ENCODE measurements around the gene ITGA11.

ITGA11 gene

GRCh38 chr15:68275165-68275746, 156.7 kb downstream of the ITGA11 start:
- Histone ChIP-seq H3K36me3 (ENCODE audit: control insufficient read depth, insufficient read depth, low read length) (no peaks in the 10 kb centered on the region), H3K4me1 (ENCODE audit: control insufficient read depth, insufficient read depth, low read length) (peaks cover 27% of the 10 kb centered on the region)

DNA sequence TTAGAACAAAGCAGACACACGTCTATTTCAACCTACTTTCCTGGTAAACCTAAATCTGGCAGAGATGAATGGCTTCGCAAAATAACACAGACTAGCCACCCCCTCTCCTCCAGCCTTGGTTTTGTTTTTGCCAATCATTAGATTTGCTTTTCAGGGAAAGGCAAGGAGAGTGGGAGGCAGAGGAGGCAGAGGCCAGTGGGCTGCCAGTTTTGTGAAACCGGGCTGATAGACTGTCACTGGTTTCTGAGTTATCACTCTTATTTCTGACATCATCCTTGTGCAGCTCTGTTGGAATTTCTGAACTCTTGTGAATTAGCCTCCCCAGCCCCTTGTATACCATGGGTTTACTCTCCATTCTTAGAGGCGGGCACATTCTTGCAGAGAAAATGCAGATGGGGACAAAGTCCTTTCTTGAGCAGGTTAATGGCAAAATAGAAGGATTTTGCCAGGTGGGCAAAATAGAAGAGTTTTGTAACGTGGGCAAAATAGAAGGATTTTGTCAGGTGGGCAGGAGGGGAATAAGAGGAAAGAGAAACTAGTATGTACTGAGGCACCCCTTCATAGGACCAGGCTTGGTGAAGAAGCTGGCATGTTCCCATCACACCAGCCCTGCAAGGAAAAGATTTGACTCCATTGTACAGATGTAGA, 157.6 kb downstream of the ITGA11 start:
- H3K4me1 ChIP-seq (ENCODE audit: control insufficient read depth, insufficient read depth, low read length) = peaks cover 19% of the 10 kb centered on the region
- H3K27me3 ChIP-seq (ENCODE audit: control insufficient read depth, insufficient read depth, low read length) = no peaks in the 10 kb centered on the region
- H3K9me3 ChIP-seq (ENCODE audit: control insufficient read depth, low read length) = no peaks in the 10 kb centered on the region
- H3K9ac ChIP-seq (ENCODE audit: low read length) = no peak overlapping the region
- no peaks in the 10 kb centered on the region for H3K36me3 ChIP-seq (ENCODE audit: control insufficient read depth, insufficient read depth, low read length)
- no peak overlapping the region for H3K4me3 ChIP-seq (ENCODE audit: low read length)

More at GRCh38 chr15:68275165-68275746, 156.7 kb downstream of the ITGA11 start:
- H3K27me3 ChIP-seq (ENCODE audit: control insufficient read depth, insufficient read depth, low read length) = no peaks in the 10 kb centered on the region
- H3K9me3 ChIP-seq (ENCODE audit: control insufficient read depth, low read length) = no peaks in the 10 kb centered on the region
- peak overlapping the region; percentile 3 for H3K9ac ChIP-seq (ENCODE audit: low read length)
- H3K4me3 ChIP-seq (ENCODE audit: low read length) = no peak overlapping the region

- Histone ChIP-seq H3K27me3 (ENCODE audit: control insufficient read depth, insufficient read depth, low read length) (no peaks in the 10 kb centered on the region), H3K9me3 (ENCODE audit: control insufficient read depth, low read length) (no peaks in the 10 kb centered on the region), H3K4me3 (ENCODE audit: low read length) (no peak overlapping the region), H3K9ac (ENCODE audit: low read length) (no peak overlapping the region), H3K36me3 (ENCODE audit: control insufficient read depth, insufficient read depth, low read length) (no peaks in the 10 kb centered on the region), H3K4me1 (ENCODE audit: control insufficient read depth, insufficient read depth, low read length) (peaks cover 19% of the 10 kb centered on the region)
Observed at GRCh38 chr15:68272721-68273271, 159.2 kb downstream of the ITGA11 start.

DNA sequence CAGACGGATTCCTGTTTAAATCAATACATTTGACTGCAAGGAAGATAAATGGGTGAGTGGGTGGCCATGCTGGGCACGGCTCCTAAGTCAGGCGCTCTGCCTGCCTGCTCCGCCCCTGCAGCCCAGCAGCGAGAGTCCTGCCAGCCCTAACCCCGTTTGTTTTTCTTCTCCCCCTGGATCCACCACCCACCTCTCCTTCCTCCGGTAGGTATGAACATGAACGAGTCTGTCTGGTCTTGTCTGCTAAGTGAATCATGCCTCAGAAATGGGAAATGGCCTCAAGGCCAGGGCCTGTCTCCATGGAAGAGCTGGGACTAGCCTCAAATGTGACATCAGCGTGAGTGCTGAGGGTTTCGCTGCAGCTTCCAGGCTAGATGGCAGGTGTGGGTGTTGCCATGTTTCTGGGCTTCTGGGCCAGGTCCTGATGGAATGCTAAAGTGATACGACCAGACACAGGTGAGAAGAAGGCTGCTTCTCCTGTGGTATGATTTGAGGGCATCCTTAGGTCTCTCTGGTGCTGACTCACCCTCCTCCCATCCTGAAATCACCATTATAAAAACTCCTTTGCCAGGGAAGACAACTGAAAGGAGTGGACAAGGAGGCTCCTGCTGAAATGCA, 160.0 kb downstream of the ITGA11 start:
- no peaks in the 10 kb centered on the region for H3K36me3 ChIP-seq (ENCODE audit: control insufficient read depth, insufficient read depth, low read length)
- H3K9ac ChIP-seq (ENCODE audit: low read length) = peak overlapping the region; percentile 37
- no peak overlapping the region for H3K4me3 ChIP-seq (ENCODE audit: low read length)
- no peaks in the 10 kb centered on the region for H3K9me3 ChIP-seq (ENCODE audit: control insufficient read depth, low read length)
- no peaks in the 10 kb centered on the region for H3K27me3 ChIP-seq (ENCODE audit: control insufficient read depth, insufficient read depth, low read length)
- H3K4me1 ChIP-seq (ENCODE audit: control insufficient read depth, insufficient read depth, low read length) = peaks cover 19% of the 10 kb centered on the region

- no peak overlapping the region for H3K9ac ChIP-seq (ENCODE audit: low read length)
- no peaks in the 10 kb centered on the region for H3K36me3 ChIP-seq (ENCODE audit: control insufficient read depth, insufficient read depth, low read length)
- no peaks in the 10 kb centered on the region for H3K9me3 ChIP-seq (ENCODE audit: control insufficient read depth, low read length)
- H3K27me3 ChIP-seq (ENCODE audit: control insufficient read depth, insufficient read depth, low read length) = peaks cover 5% of the 10 kb centered on the region
- no peak overlapping the region for H3K4me3 ChIP-seq (ENCODE audit: low read length)
- peaks cover 8% of the 10 kb centered on the region for H3K4me1 ChIP-seq (ENCODE audit: control insufficient read depth, insufficient read depth, low read length)
Observed at GRCh38 chr15:68268405-68268804, 163.6 kb downstream of the ITGA11 start.

DNA sequence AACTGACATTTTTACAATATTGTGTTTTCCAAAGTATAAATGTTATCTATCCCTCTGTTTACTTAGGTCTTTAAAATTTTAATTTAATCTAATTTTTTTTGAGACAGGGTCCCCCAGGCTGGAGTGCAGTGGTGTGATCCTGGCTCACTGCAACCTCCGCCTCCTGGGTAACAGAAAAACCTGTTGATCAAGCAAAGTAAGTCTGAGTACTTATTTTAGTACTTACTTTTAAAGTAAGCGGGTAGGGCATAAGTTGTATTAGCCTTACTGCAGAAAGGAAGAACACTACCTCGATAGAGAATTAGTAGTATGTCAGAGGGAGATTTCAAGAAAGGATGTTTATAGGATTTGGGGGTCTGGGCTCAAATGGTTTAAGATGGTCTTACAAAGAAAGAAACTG, 166.3 kb downstream of the ITGA11 start:
- H3K9ac ChIP-seq (ENCODE audit: low read length) = no peak overlapping the region
- H3K4me3 ChIP-seq (ENCODE audit: low read length) = no peak overlapping the region
- no peaks in the 10 kb centered on the region for H3K9me3 ChIP-seq (ENCODE audit: control insufficient read depth, low read length)
- H3K4me1 ChIP-seq (ENCODE audit: control insufficient read depth, insufficient read depth, low read length) = no peaks in the 10 kb centered on the region
- peaks cover 5% of the 10 kb centered on the region for H3K27me3 ChIP-seq (ENCODE audit: control insufficient read depth, insufficient read depth, low read length)
- H3K36me3 ChIP-seq (ENCODE audit: control insufficient read depth, insufficient read depth, low read length) = no peaks in the 10 kb centered on the region

DNA sequence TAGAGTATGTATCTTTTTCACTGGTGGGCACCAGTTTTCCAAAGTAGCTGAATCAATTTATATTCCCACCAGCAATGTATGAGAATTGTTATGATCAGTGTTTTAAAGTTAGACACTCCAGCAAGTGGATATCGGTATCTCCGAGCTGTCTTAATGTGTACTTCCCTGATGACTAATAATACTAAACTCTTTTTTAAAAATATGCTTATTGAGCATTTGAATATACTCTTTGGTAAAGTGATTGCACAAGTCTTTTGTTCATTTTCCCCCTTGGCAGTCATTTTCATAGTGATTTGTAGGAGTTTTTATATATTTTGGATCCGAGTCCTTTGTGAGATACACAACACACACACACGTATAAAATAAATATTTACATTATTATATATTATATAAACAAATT, 166.9 kb downstream of the ITGA11 start:
- H3K4me1 ChIP-seq (ENCODE audit: control insufficient read depth, insufficient read depth, low read length) = no peaks in the 10 kb centered on the region
- no peaks in the 10 kb centered on the region for H3K9me3 ChIP-seq (ENCODE audit: control insufficient read depth, low read length)
- peaks cover 5% of the 10 kb centered on the region for H3K27me3 ChIP-seq (ENCODE audit: control insufficient read depth, insufficient read depth, low read length)
- no peak overlapping the region for H3K9ac ChIP-seq (ENCODE audit: low read length)
- H3K4me3 ChIP-seq (ENCODE audit: low read length) = no peak overlapping the region
- no peaks in the 10 kb centered on the region for H3K36me3 ChIP-seq (ENCODE audit: control insufficient read depth, insufficient read depth, low read length)

- Histone ChIP-seq H3K4me3 (ENCODE audit: low read length) (no peak overlapping the region), H3K9me3 (ENCODE audit: control insufficient read depth, low read length) (no peaks in the 10 kb centered on the region), H3K4me1 (ENCODE audit: control insufficient read depth, insufficient read depth, low read length) (no peaks in the 10 kb centered on the region), H3K9ac (ENCODE audit: low read length) (no peak overlapping the region), H3K36me3 (ENCODE audit: control insufficient read depth, insufficient read depth, low read length) (no peaks in the 10 kb centered on the region), H3K27me3 (ENCODE audit: control insufficient read depth, insufficient read depth, low read length) (peaks cover 5% of the 10 kb centered on the region)
Observed at GRCh38 chr15:68264282-68264681, 167.7 kb downstream of the ITGA11 start.

GRCh38 chr15:68262514-68263356, 169.2 kb downstream of the ITGA11 start:
- H3K9ac ChIP-seq (ENCODE audit: low read length) = no peak overlapping the region
- H3K4me3 ChIP-seq (ENCODE audit: low read length) = no peak overlapping the region
- H3K4me1 ChIP-seq (ENCODE audit: control insufficient read depth, insufficient read depth, low read length) = no peaks in the 10 kb centered on the region
- no peaks in the 10 kb centered on the region for H3K36me3 ChIP-seq (ENCODE audit: control insufficient read depth, insufficient read depth, low read length)
- H3K27me3 ChIP-seq (ENCODE audit: control insufficient read depth, insufficient read depth, low read length) = peaks cover 5% of the 10 kb centered on the region
- no peaks in the 10 kb centered on the region for H3K9me3 ChIP-seq (ENCODE audit: control insufficient read depth, low read length)

DNA sequence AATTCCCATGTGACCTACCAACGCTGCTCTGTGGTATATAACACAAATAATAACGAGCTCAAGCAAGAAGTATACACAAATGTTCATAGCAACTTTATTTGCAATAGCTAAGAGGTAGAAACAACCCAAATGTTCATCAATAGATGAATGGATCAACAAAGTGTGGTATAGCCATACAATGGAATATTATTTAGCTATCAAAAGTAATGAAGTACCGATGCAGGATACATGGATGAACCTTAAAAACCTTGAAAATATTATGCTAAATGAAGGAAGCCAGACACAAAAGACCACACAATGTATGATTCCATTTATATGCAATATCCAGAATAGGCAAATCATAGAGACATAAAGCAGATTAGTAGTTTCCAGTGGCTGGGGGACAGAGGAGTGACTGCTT, 170.0 kb downstream of the ITGA11 start:
- Histone ChIP-seq H3K4me3 (ENCODE audit: low read length) (no peak overlapping the region), H3K9ac (ENCODE audit: low read length) (no peak overlapping the region), H3K9me3 (ENCODE audit: control insufficient read depth, low read length) (no peaks in the 10 kb centered on the region), H3K27me3 (ENCODE audit: control insufficient read depth, insufficient read depth, low read length) (peaks cover 5% of the 10 kb centered on the region), H3K36me3 (ENCODE audit: control insufficient read depth, insufficient read depth, low read length) (no peaks in the 10 kb centered on the region), H3K4me1 (ENCODE audit: control insufficient read depth, insufficient read depth, low read length) (no peaks in the 10 kb centered on the region)

DNA sequence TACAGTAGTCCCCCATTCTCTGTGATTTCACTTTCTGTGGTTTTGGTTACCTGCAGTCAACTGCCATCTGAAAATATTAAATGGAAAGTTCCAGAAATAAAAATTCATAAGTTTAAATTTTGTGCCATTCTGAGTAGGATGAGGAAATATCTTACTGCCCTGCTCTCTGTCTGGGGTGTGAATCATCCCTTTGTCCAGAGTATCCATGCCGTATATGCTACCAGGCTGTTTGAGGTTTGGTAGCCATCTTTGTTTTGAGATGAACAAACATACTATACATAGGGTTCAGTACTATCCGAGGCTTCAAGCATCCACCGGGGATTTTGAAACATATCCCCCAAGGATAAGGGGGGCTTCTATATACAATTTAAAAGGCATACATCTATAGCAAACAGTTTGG, 170.7 kb downstream of the ITGA11 start:
- peaks cover 5% of the 10 kb centered on the region for H3K27me3 ChIP-seq (ENCODE audit: control insufficient read depth, insufficient read depth, low read length)
- H3K4me1 ChIP-seq (ENCODE audit: control insufficient read depth, insufficient read depth, low read length) = peaks cover 4% of the 10 kb centered on the region
- no peaks in the 10 kb centered on the region for H3K9me3 ChIP-seq (ENCODE audit: control insufficient read depth, low read length)
- H3K4me3 ChIP-seq (ENCODE audit: low read length) = no peak overlapping the region
- no peaks in the 10 kb centered on the region for H3K36me3 ChIP-seq (ENCODE audit: control insufficient read depth, insufficient read depth, low read length)
- no peak overlapping the region for H3K9ac ChIP-seq (ENCODE audit: low read length)

GRCh38 chr15:68259883-68260282, 172.1 kb downstream of the ITGA11 start:
- peaks cover 2% of the 10 kb centered on the region for H3K27me3 ChIP-seq (ENCODE audit: control insufficient read depth, insufficient read depth, low read length)
- peaks cover 4% of the 10 kb centered on the region for H3K4me1 ChIP-seq (ENCODE audit: control insufficient read depth, insufficient read depth, low read length)
- H3K9ac ChIP-seq (ENCODE audit: low read length) = no peak overlapping the region
- no peaks in the 10 kb centered on the region for H3K9me3 ChIP-seq (ENCODE audit: control insufficient read depth, low read length)
- no peaks in the 10 kb centered on the region for H3K36me3 ChIP-seq (ENCODE audit: control insufficient read depth, insufficient read depth, low read length)
- no peak overlapping the region for H3K4me3 ChIP-seq (ENCODE audit: low read length)
